Right hindlimb (tissue), 1 donor: ENCODE results near the gene GPR132.

Experiments
- DNase-seq: peaks from one replicate; pipeline ENCODE4 v3.0.0-alpha.2; 2018

The GPR132 gene

DNA sequence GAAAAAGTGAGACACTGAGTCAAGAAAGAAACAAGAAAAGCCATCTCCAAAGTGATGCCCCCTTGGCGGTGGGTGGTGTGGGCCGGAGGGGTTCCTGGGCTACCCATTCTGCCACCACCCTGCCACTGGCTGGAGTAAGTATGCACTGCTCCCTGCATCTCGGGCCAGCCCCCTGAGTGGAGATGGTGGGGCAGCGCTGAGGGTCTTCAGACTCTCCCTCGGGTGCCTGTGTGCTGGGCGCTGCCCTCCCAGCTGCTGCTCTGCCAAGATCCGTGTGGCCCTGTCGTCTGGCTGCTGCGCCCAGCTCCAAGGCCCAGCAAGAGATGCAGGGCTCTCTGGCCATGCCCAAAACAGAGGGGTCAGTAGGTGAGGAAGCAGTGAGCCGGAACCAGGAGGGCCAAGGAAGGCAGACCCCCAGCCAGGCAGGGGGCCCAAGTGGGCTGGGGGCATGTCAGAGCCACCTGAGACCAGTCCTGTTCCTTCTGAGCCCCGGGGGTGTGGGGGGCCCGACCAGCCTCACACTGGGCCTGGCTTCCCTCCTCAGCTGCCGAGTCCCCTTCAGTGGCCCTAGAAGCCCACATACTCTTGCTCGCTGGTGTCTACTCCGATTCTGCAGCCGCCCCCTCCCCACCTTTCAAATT, 5.2 kb downstream of the GPR132 start:
- no peak for DNase-seq

DNA sequence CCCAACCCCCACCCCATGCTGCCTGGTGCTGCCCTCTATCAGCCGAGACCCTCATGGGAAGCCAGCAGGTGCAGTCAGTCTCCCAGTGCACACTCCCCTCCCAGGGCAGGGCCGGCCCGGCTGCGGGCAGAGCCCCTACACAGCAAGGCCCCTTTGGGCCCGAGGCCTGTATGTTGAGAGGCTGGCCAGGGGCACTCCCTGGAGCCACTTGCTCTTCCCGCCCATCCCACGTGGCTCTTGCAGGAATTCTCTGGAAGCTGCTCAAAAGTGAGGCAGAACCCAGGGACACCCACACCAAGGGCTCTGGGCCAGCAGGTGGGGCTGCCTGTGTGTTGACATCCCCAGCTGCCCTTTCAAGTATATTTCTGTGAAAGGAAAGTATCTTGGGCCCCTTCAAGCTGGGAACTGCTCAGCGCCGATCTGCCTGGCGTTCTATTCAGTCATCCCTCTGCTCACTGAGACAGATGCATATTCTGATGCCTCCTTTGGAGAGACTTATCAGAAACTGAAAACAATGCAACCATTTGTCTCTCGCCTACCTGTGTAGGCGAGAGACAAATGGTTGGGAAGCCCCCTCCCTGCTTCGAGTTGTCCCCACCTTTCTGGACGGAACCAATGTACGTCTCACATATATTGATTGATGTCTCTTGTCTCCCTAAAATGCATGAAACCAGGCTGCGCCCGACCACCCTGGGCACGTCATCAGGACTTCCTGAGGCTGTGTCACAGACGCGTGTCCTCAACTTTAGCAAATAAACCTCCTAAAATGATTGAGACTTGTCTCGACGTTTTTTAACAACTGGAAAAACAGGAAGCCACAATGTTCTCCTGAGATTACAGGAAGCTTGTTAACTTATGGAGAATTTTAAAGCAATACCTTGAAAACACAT, 6.0 kb downstream of the GPR132 start:
- no peak for DNase-seq

DNA sequence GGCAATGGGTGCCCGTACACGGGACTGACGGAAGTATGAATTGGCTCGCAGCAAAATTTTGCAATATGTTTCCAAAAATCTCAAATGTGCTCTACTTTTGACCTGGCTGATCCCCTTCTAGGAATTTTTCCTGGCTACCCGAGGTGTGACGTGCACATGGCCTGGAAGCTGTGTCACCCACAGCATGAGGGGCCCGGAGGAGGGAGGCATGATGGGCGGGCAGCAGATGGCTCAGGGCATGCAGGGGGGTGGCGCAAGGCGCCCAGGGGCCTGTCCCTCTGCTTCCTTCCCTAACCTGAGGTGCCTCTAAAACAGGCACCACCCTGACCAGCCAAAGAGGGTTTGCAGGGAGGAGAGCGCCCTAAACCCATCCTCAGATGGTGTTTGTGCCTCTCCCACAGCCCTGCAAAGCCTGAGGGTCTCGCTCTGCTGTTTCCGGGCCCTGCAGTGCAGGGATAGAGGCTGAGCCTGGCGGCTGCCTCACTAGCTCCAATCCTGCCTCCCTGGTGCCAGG, 6.7 kb downstream of the GPR132 start:
- no peak for DNase-seq

- DNase-seq, result no peak
Observed at GRCh38 chr14:105056303-105056831, 8.9 kb downstream of the GPR132 start.

- no peak for DNase-seq
Observed at GRCh38 chr14:105055736-105056302, 9.4 kb downstream of the GPR132 start.

GRCh38 chr14:105055334-105055733, 9.9 kb downstream of the GPR132 start:
- no peak for DNase-seq

DNA sequence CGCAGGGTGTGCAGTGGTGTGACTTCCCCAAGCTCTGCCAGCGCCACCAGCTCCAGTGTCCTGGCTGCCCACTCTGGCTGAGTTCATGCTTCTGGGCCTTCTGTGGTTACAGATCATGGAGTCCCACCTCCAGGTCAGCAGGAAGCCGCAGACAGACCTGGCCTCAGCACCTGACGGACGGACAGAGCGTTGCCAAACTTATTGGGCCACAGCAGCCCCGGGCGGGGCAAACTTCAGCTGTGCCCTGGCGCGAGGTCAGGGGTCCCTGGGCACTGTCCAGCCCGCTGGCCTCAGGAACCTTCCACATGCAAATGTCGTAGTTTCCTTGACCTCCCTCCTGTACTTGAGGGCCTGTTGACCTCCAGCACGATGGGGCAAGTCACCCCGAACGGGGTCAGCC, 11.2 kb downstream of the GPR132 start:
- DNase-seq, result no peak

- DNase-seq, result no peak
Observed at GRCh38 chr14:105053421-105053820, 11.8 kb downstream of the GPR132 start.

DNA sequence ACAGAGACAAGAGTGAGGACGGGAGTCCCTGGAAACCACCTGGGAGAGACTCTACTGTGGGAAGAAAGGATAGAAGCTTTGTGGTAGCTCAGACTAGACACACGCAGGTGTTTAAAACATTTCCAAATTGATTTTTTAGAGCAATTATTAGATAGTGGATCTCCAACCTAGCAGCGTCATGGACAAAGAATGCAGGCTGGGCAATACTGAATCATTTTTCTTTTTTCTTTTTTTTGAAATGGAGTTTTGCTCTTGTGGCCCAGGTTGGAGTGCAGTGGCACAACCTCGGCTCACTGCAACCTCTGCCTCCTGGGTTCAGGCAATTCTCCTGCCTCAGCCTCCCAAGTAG, 13.1 kb downstream of the GPR132 start:
- DNase-seq, result no peak

- DNase-seq, result no peak
Observed at GRCh38 chr14:105051182-105052109, 13.8 kb downstream of the GPR132 start.

DNA sequence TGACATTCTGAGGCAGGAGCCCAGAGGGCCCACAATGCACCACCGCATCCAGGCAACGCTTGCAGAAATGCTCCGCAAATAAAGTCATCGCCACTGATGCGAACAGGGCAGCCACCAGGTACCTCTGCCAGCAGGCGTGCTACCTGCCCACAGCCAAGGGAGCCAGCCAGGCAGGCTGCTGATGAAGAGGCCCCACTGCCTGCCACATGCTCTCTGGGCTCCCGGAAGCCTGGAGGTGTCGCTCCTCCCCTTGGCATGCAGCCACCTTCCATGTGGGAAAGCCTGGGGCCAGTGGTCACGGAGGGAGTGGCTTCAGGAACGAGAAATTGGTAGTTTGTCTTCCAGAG, 14.7 kb downstream of the GPR132 start:
- DNase-seq, result no peak

DNA sequence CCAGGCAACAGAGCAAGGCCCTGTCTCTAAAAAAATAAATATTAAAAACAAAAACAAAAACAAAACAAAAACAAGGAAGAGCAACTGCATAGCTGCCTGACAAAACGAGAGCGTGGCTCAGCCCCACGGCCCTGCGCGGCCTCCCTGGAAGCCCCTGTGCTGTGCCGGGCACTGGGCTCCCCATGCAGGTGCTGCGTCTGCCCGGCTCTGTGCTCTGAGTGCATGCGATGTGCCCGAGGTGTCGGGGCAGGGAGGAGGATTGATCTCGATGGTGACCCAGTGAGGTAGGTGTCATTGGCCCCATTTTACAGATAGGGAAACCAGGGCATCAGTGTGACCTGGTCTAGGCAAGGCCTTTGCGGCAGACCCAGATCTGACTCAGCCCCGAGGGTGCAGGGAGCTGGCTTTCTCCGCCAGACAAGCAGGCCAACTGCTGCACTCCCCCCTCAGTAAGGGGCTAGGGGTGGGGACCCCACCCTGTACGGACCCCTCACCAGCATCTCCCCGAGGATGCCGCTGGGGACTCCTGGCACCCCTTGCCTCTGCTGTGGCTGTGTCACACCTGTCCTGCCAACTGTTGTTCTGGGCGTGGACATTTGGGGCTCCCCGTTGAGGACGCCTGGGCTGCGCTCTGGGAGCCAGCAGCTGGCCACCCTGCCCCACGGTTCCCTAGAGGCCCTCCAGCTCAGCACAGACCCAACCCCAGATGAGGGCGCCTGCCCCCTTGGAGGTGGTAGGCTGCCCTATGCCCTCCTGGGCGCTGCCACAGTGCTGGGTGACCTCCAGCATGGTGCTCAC, 15.3 kb downstream of the GPR132 start:
- no peak for DNase-seq

DNA sequence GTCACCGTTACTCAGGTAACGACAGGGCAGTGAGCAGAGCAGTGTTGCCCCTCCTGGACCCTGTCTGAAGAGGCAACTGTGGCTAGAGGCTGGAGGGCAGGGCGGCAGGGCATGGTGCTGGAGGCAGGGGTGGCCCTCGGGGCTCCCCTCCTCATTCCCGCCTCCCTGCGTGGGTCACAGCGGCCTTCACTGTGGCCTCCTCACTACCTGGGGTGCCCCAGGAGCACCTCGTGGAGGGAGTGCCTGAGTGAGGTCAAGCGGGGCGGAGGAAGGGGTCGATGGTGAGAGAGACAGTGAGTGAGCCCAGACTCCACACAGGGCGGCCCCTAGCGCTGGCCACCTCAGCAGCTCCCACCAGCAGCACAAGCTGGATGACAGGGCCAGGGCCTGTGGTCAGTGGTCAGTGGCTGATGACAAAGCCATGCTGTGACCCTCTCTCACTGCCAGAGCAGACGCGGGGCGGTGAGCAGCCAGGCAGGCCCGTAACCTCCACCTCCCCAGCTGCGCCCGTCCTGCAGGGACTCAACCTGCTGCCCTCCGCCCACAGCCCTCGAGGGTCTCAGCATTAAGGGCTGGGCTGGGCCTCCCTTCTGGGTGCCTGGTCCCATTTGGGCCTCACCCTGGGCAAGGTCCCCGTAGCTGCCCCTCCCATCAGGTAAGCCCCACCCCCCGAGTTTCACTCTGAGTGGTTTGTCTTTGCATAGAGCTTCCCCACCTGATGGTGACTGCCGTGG, 17.8 kb downstream of the GPR132 start:
- no peak for DNase-seq

GRCh38 chr14:105046891-105047282, 18.3 kb downstream of the GPR132 start:
- no peak for DNase-seq

GRCh38 chr14:105045710-105046326, 19.4 kb downstream of the GPR132 start:
- peak; percentile 93 for DNase-seq

DNA sequence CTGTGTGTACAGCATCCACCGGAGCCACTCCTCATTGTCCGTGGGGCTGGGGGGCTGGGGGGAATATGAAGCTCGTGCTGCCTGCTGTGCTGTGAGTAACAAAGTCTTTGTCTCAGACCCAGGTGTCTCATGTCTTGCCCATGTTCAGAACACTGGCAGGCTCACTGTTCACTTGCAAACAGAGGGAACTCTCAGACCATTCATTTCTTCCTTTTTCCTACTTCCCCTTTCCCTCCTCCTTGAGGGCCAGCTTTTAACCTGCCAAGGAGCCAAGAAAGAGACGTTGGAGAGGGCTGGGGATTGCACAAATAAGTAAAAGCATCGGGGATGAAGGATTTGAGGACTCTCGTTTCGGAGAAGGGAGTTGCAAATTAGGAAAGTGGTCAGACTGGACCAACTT, 21.6 kb downstream of the GPR132 start:
- DNase-seq, result no peak

GRCh38 chr14:105042813-105043212, 22.4 kb downstream of the GPR132 start:
- no peak for DNase-seq

GRCh38 chr14:105041841-105042765, 23.1 kb downstream of the GPR132 start:
- no peak for DNase-seq

DNA sequence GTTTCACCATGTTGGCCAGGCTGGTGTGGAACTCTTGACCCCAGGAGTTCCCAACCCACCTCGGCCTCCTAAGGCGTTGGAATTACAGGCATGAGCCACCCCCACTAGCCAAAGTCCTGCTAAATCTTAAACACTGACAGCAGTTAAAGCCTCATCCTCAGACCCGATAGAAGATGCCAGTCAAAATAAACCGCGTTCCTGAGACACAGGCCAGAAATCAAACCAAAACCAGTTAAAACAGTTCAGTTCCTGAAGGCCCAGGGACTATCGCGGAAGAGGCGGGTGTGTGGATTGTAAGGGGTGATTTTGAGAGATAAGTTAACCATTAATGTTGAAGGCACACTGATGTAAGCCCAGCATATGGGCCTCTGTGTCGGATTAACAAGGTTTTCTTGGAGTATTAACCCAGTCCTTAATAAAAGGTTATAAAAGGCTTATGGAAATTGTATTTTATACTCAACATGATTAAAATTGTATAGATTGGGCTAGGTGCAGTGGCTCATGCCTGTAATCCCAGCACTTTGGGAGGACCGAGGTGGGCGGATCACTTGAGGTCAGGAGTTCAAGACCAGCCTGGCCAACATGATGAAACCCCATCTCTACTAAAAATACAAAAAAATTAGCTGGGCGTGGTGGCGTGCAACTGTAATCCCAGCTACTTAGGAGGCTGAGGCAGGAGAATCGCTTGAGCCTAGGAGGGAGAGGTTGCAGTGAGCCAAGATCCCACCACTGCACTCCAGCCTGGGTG, 25.6 kb downstream of the GPR132 start:
- DNase-seq, result no peak
